GM15510 (cell line): ENCODE results near the gene KIAA0930.

Experiments used
- POLR2A ChIP-seq: IDR thresholded peaks from 3 replicates; pipeline ENCODE4 v1.6.1; 2011; ENCODE audit warnings: borderline replicate concordance; ENCODE audit not compliant: insufficient read length; ENCODE audit errors: extremely low read depth

KIAA0930 gene

GRCh38 chr22:45248832-45249561, 8.3 kb upstream of the KIAA0930 start:
- no peak for TF ChIP-seq POLR2A

GRCh38 chr22:45246060-45246985, 5.6 kb upstream of the KIAA0930 start:
- TF ChIP-seq POLR2A, result no peak

- TF ChIP-seq POLR2A, result no peak
Observed at GRCh38 chr22:45244916-45245315, 4.2 kb upstream of the KIAA0930 start.

- TF ChIP-seq POLR2A, result no peak
Observed at GRCh38 chr22:45242778-45243191, 2.1 kb upstream of the KIAA0930 start.

DNA sequence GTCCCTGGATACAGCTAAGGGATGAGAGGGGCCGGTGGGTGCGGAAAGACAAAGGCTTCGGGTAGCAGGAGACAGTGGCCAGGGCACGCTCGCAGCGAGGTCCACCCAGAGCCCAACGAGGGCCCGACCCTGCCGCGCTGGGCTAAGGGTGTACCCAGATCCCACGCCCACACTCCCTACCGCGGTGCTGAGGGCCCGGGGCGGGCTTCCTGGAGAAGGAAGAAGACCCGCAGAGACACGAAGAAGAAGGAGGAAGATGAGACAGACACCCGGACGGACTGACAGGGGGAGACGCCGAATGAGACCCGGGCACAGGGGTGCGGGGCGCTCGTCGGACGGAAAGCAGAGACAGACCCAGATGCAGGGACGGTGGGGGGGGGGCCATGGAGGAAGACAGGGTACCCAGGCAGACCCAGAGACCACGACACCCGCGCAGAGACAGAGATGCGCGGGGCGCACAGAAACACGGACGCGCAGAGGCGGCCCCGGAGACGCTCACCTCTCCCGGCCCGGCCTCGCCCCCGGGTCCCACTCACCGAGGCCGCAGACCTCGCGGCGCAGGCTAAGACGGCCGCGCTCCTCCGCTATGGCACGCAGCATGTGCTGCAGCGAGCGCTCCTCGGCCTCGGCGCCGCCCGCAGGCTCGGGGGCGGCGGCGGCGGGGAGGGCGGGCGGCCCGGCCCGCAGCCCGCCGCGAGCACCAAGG, 437 bp downstream of the KIAA0930 start:
- TF ChIP-seq POLR2A, result no peak

- TF ChIP-seq POLR2A, result no peak
Observed at GRCh38 chr22:45239681-45240051, 1.0 kb downstream of the KIAA0930 start.

- no peak for TF ChIP-seq POLR2A
Observed at GRCh38 chr22:45238957-45239680, 1.6 kb downstream of the KIAA0930 start.

GRCh38 chr22:45238076-45238956, 2.4 kb downstream of the KIAA0930 start:
- TF ChIP-seq POLR2A, result no peak

GRCh38 chr22:45237065-45237990, 3.4 kb downstream of the KIAA0930 start:
- TF ChIP-seq POLR2A, result no peak

GRCh38 chr22:45235851-45236342, 4.8 kb downstream of the KIAA0930 start:
- no peak for TF ChIP-seq POLR2A

DNA sequence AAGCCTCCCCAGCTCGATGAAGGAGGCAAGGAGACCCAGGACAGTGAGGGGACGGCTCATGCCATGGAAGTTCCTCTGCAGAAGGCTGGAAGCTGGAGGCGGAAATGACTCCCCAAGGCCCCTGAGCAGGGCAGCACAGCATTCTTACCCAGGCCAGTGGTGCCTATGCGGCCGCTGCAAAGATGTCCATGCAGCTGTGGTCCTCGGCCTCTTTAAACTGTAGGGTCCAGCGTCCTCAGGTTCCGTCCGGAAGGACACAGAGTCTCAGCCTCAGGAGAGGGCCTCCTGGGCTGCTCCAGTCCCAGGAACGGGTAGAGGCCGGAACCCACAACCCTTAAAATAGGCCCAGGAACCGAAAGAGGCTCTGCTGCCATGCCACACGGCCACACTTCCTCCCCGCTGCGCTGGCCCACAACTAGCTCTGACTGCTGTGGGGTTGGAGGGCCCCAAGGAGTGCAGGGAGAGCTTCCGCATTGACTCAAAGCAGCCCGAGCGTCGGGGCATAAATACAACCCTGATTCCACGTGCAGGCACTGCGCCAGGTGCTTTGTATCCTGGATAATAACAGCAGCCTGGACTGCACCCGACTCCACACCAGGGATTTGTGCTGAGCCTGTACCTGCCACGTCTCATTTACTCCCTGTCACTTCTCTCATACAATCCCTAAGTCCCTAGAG, 5.5 kb downstream of the KIAA0930 start:
- peak; percentile 51 for TF ChIP-seq POLR2A

- TF ChIP-seq POLR2A, result no peak
Observed at GRCh38 chr22:45233827-45234226, 6.9 kb downstream of the KIAA0930 start.
